AG08396 (cell line): Measurements from ENCODE around the gene EBNA1BP2.
"Not testable (repeated sequence)": the region's sequence is repeated elsewhere in the genome, so short reads cannot be mapped to it uniquely, and the experiment has no call there.

Experiments
- DNase-seq: peaks from one replicate; pipeline ENCODE4 v3.0.0; 2012; ENCODE audit warnings: low spot score, mixed read lengths

EBNA1BP2 gene

DNA sequence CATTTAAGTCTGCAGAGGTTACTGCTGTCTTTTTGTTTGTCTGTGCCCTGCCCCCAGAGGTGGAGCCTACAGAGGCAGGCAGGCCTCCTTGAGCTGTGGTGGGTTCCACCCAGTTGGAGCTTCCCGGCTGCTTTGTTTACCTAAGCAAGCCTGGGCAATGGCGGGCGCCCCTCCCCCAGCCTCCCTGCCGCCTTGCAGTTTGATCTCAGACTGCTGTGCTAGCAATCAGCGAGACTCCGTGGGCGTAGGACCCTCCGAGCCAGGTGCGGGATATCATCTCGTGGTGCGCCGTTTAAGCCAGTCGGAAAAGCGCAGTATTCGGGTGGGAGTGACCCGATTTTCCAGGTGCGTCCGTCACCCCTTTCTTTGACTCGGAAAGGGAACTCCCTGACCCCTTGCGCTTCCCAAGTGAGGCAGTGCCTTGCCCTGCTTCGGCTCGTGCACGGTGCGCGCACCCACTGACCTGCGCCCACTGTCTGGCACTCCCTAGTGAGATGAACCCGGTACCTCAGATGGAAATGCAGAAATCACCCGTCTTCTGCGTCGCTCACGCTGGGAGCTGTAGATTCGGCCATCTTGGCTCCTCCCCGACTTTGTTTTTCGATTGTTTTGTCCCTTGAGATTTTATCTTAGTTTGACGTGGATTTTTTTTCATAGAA, 52.0 kb downstream of the EBNA1BP2 start:
- not testable (repeated sequence) for DNase-seq
